ENCODE data around the gene GLI3. TPM values are rescaled to one million over a fixed set of nuclear protein-coding genes. Genes with fewer than 3 reads are reported as not detected.

GLI3 gene
- total and polyA plus RNA-seq, 4 donors, result 0.50 to 34.9 (median 11.3) TPM

- 28 to 44% methylated on average over 4 of the region's 4 CpGs for WGBS, 2 donors
- intact Hi-C loops (cut with DNase I), result no loop called here
- Histone ChIP-seq H3K36me3 (ENCODE audit: control insufficient read depth in 1 of 2, insufficient read depth in 2 of 2, low read length in 1 of 2) (no peaks in the 10 kb centered on the region), H3K4me3 (ENCODE audit: low read length in 2 of 2) (no peak overlapping the region), H3K9me3 (ENCODE audit: control insufficient read depth, low read length) (no peaks in the 10 kb centered on the region), H3K27me3 (ENCODE audit: control insufficient read depth in 1 of 2, insufficient read depth in 2 of 2, low read length in 1 of 2) (no peaks in the 10 kb centered on the region), H3K4me1 (ENCODE audit: control insufficient read depth in 1 of 2, insufficient read depth in 2 of 2, low read length in 2 of 2) (no peaks in the 10 kb centered on the region), H3K27ac (ENCODE audit: low read depth in 1 of 2, low read length in 2 of 2) (no peak overlapping the region)
- ATAC-seq (ENCODE audit: low FRiP score), result no peak
- DNase-seq, result no peak
Observed at GRCh38 chr7:42045961-42046360, 191.0 kb downstream of the GLI3 start.

GRCh38 chr7:42039921-42040320, 197.1 kb downstream of the GLI3 start:
- Histone ChIP-seq H3K36me3 (ENCODE audit: control insufficient read depth in 1 of 2, insufficient read depth in 2 of 2, low read length in 1 of 2) (no peaks in the 10 kb centered on the region), H3K27ac (ENCODE audit: low read depth in 1 of 2, low read length in 2 of 2) (no peak overlapping the region)
- no peak for ATAC-seq (ENCODE audit: low FRiP score)

DNA sequence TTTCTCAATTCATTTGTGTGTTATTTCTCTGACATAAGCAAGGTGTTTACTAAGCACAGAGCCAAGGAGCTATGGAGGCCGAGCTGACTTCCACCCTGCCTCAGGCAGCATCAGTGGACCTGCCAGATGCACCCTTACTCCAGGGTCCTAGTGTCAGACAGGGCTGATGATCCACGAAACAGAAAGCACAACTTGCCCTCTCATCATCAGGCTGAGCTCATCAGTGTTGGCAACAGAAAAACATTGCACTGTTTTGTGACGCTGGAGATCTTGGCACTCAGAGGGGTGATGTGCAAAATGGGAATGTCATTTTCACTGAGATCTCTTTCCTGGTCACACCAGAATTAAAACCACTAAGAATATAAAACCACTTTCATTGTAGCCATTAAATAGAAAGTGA, 201.8 kb downstream of the GLI3 start:
- Histone ChIP-seq H3K27me3 (ENCODE audit: control insufficient read depth in 1 of 2, insufficient read depth in 2 of 2, low read length in 1 of 2) (no peaks in the 10 kb centered on the region), H3K4me1 (ENCODE audit: control insufficient read depth in 1 of 2, insufficient read depth in 2 of 2, low read length in 2 of 2) (no peaks in the 10 kb centered on the region), H3K4me3 (ENCODE audit: low read length in 2 of 2) (no peak overlapping the region), H3K27ac (ENCODE audit: low read depth in 1 of 2, low read length in 2 of 2) (no peak overlapping the region), H3K9me3 (ENCODE audit: control insufficient read depth, low read length) (no peaks in the 10 kb centered on the region), H3K36me3 (ENCODE audit: control insufficient read depth in 1 of 2, insufficient read depth in 2 of 2, low read length in 1 of 2) (no peaks in the 10 kb centered on the region)
- WGBS, 2 donors, result 89% methylated on average over 3 of the region's 3 CpGs
- intact Hi-C loops (cut with DNase I), result no loop called here
- DNase-seq, result no peak
- no peak for ATAC-seq (ENCODE audit: low FRiP score)

More at GRCh38 chr7:42039921-42040320, 197.1 kb downstream of the GLI3 start:
- WGBS, 2 donors, result 88 to 91% methylated on average over 8 of the region's 8 CpGs
- no peaks in the 10 kb centered on the region for H3K27me3 ChIP-seq (ENCODE audit: control insufficient read depth in 1 of 2, insufficient read depth in 2 of 2, low read length in 1 of 2)
- intact Hi-C loops (cut with DNase I), result no loop called here
- H3K4me3 ChIP-seq (ENCODE audit: low read length in 2 of 2), result no peak overlapping the region
- no peaks in the 10 kb centered on the region for H3K4me1 ChIP-seq (ENCODE audit: control insufficient read depth in 1 of 2, insufficient read depth in 2 of 2, low read length in 2 of 2)
- DNase-seq, result no peak
- no peaks in the 10 kb centered on the region for H3K9me3 ChIP-seq (ENCODE audit: control insufficient read depth, low read length)

GRCh38 chr7:42033480-42033879, 203.5 kb downstream of the GLI3 start:
- H3K4me3 ChIP-seq (ENCODE audit: low read length in 2 of 2), result no peak overlapping the region
- H3K9me3 ChIP-seq (ENCODE audit: control insufficient read depth, low read length), result no peaks in the 10 kb centered on the region
- no peak overlapping the region for H3K27ac ChIP-seq (ENCODE audit: low read depth in 1 of 2, low read length in 2 of 2)
- ATAC-seq (ENCODE audit: low FRiP score), result no peak
- intact Hi-C loops (cut with DNase I), result no loop called here
- H3K27me3 ChIP-seq (ENCODE audit: control insufficient read depth in 1 of 2, insufficient read depth in 2 of 2, low read length in 1 of 2), result no peaks in the 10 kb centered on the region
- no peaks in the 10 kb centered on the region for H3K4me1 ChIP-seq (ENCODE audit: control insufficient read depth in 1 of 2, insufficient read depth in 2 of 2, low read length in 2 of 2)
- no peak for DNase-seq
- no peaks in the 10 kb centered on the region for H3K36me3 ChIP-seq (ENCODE audit: control insufficient read depth in 1 of 2, insufficient read depth in 2 of 2, low read length in 1 of 2)

DNA sequence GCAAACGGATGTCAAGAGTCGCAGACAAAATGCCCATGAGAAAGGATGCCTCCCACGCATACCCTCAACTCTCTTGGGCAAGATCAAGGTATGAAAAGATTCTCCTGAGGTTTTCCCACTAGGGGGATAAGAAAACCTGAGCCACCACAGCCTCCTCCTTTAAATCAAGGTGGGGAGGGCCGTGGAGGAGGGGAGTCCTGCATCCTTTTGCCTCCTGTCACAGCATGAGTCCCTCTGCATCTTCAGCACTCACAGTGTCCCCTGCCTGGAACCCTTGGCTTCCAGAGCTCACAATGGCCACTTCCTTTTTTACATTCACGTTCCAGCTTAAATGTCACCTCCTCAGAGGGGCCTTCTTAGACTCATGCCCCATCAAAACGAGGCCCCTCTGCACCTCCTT, 207.6 kb downstream of the GLI3 start:
- Histone ChIP-seq H3K4me1 (ENCODE audit: control insufficient read depth in 1 of 2, insufficient read depth in 2 of 2, low read length in 2 of 2) (no peaks in the 10 kb centered on the region), H3K36me3 (ENCODE audit: control insufficient read depth in 1 of 2, insufficient read depth in 2 of 2, low read length in 1 of 2) (no peaks in the 10 kb centered on the region), H3K27me3 (ENCODE audit: control insufficient read depth in 1 of 2, insufficient read depth in 2 of 2, low read length in 1 of 2) (no peaks in the 10 kb centered on the region), H3K27ac (ENCODE audit: low read depth in 1 of 2, low read length in 2 of 2) (no peak overlapping the region), H3K4me3 (ENCODE audit: low read length in 2 of 2) (no peak overlapping the region), H3K9me3 (ENCODE audit: control insufficient read depth, low read length) (no peaks in the 10 kb centered on the region)
- ATAC-seq (ENCODE audit: low FRiP score), result no peak
- DNase-seq, result no peak
- intact Hi-C loops (cut with DNase I), result no loop called here
- 88 to 90% methylated on average over 6 of the region's 6 CpGs for WGBS, 2 donors

DNA sequence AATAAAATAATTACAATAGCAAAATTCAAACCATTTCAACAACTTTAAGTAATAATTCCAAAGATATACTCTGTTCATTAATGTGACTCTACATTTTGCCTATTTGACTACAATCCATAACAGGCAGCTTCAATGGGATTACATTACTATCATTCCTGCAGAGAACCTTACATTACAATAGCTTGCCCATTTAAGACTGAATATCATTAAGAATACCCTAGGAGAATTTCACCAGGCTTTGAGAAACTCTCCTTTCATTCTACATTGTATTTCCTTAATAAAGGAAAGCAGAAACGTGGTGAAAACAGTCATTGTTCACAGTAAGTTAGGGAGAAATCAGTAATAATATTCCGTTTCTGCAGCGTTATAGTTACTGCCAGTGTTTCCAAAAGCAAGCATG, 209.5 kb downstream of the GLI3 start:
- no peaks in the 10 kb centered on the region for H3K9me3 ChIP-seq (ENCODE audit: control insufficient read depth, low read length)
- H3K36me3 ChIP-seq (ENCODE audit: control insufficient read depth in 1 of 2, insufficient read depth in 2 of 2, low read length in 1 of 2), result no peaks in the 10 kb centered on the region
- DNase-seq, result no peak
- H3K27me3 ChIP-seq (ENCODE audit: control insufficient read depth in 1 of 2, insufficient read depth in 2 of 2, low read length in 1 of 2), result no peaks in the 10 kb centered on the region
- intact Hi-C loops (cut with DNase I), result no loop called here
- WGBS, 2 donors, result 92 to 94% methylated on average over 3 of the region's 3 CpGs
- H3K27ac ChIP-seq (ENCODE audit: low read depth in 1 of 2, low read length in 2 of 2), result no peak overlapping the region
- no peak for ATAC-seq (ENCODE audit: low FRiP score)
- H3K4me1 ChIP-seq (ENCODE audit: control insufficient read depth in 1 of 2, insufficient read depth in 2 of 2, low read length in 2 of 2), result no peaks in the 10 kb centered on the region
- no peak overlapping the region for H3K4me3 ChIP-seq (ENCODE audit: low read length in 2 of 2)

DNA sequence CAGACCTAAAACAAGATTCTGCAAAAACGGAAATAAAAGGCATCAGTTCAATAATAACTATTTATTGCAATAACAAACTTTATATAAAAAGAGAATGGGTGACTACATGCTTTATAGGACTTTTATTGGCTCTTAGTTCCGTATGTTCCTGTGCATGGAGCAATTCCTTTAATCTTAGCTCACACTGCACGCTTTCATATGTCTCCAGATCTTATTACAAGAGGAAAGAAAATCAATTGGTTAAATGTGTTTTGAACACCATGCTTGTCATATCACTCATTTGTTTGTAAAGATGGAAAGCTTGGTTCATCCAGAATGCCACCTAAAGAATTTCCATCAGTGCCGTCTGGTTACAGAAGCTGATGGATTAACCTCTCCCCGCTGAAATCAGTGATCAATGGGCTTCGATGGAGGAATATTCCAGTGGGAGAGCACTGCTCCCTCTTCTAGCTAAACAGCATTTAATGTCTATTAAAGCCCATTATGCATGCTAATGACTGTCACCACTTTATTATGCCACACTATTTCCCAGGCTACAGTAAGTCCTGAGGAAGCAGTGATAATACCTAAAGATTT, 210.3 kb downstream of the GLI3 start:
- no peak overlapping the region for H3K4me3 ChIP-seq (ENCODE audit: low read length in 2 of 2)
- H3K27me3 ChIP-seq (ENCODE audit: control insufficient read depth in 1 of 2, insufficient read depth in 2 of 2, low read length in 1 of 2), result no peaks in the 10 kb centered on the region
- H3K36me3 ChIP-seq (ENCODE audit: control insufficient read depth in 1 of 2, insufficient read depth in 2 of 2, low read length in 1 of 2), result no peaks in the 10 kb centered on the region
- no peak overlapping the region for H3K27ac ChIP-seq (ENCODE audit: low read depth in 1 of 2, low read length in 2 of 2)
- intact Hi-C loops (cut with DNase I), result no loop called here
- H3K4me1 ChIP-seq (ENCODE audit: control insufficient read depth in 1 of 2, insufficient read depth in 2 of 2, low read length in 2 of 2), result no peaks in the 10 kb centered on the region
- DNase-seq, result no peak
- no peak for ATAC-seq (ENCODE audit: low FRiP score)
- 89 to 92% methylated on average over 6 of the region's 6 CpGs for WGBS, 2 donors
- H3K9me3 ChIP-seq (ENCODE audit: control insufficient read depth, low read length), result no peaks in the 10 kb centered on the region

GRCh38 chr7:42025635-42026375, 211.2 kb downstream of the GLI3 start:
- WGBS, 2 donors, result 96 to 97% methylated on average over 15 of the region's 15 CpGs
- no peak for DNase-seq
- H3K27me3 ChIP-seq (ENCODE audit: control insufficient read depth in 1 of 2, insufficient read depth in 2 of 2, low read length in 1 of 2), result no peaks in the 10 kb centered on the region
- H3K36me3 ChIP-seq (ENCODE audit: control insufficient read depth in 1 of 2, insufficient read depth in 2 of 2, low read length in 1 of 2), result no peaks in the 10 kb centered on the region
- H3K4me1 ChIP-seq (ENCODE audit: control insufficient read depth in 1 of 2, insufficient read depth in 2 of 2, low read length in 2 of 2), result no peaks in the 10 kb centered on the region
- H3K27ac ChIP-seq (ENCODE audit: low read depth in 1 of 2, low read length in 2 of 2), result no peak overlapping the region
- ATAC-seq (ENCODE audit: low FRiP score), result no peak
- intact Hi-C loops (cut with DNase I), result no loop called here
- no peak overlapping the region for H3K4me3 ChIP-seq (ENCODE audit: low read length in 2 of 2)
- no peaks in the 10 kb centered on the region for H3K9me3 ChIP-seq (ENCODE audit: control insufficient read depth, low read length)

GRCh38 chr7:42024537-42024936, 212.5 kb downstream of the GLI3 start:
- H3K9me3 ChIP-seq (ENCODE audit: control insufficient read depth, low read length), result no peaks in the 10 kb centered on the region
- H3K4me1 ChIP-seq (ENCODE audit: control insufficient read depth in 1 of 2, insufficient read depth in 2 of 2, low read length in 2 of 2), result no peaks in the 10 kb centered on the region
- ATAC-seq (ENCODE audit: low FRiP score) (no peak), DNase-seq (no peak)
- no peak overlapping the region for H3K4me3 ChIP-seq (ENCODE audit: low read length in 2 of 2)
- intact Hi-C loops (cut with DNase I), result no loop called here
- no peaks in the 10 kb centered on the region for H3K27me3 ChIP-seq (ENCODE audit: control insufficient read depth in 1 of 2, insufficient read depth in 2 of 2, low read length in 1 of 2)
- WGBS, 2 donors, result 95 to 97% methylated on average over 4 of the region's 4 CpGs
- H3K36me3 ChIP-seq (ENCODE audit: control insufficient read depth in 1 of 2, insufficient read depth in 2 of 2, low read length in 1 of 2), result no peaks in the 10 kb centered on the region
- H3K27ac ChIP-seq (ENCODE audit: low read depth in 1 of 2, low read length in 2 of 2), result no peak overlapping the region

Data from aorta (tissue), 5 donors.